Vagina (tissue), 2 donors: ENCODE measurements around the gene DKKL1. TPM values are rescaled to one million over a fixed set of nuclear protein-coding genes. Genes with fewer than 3 reads are reported as not detected.

Source experiments
- DNase-seq, 2 donors: peaks; one replicate each; pipeline ENCODE4 v3.0.0-alpha.2; 2017; ENCODE audit errors: extremely low spot score in 2 of 2
- H3K27ac ChIP-seq: fragments of 200-600 bp; sonication (generic); one replicate; pipeline ENCODE4 v1.5.1; 2019
- H3K27me3 ChIP-seq: fragments of 200-600 bp; sonication (generic); one replicate; pipeline ENCODE4 v1.5.1; 2019
- H3K36me3 ChIP-seq, 2 donors: fragments of 200-600 bp; sonication (generic); one replicate each; pipeline ENCODE4 v1.5.1; 2017 to 2019
- H3K4me1 ChIP-seq: fragments of 200-600 bp; sonication (generic); one replicate; pipeline ENCODE4 v1.5.1; 2019
- H3K4me3 ChIP-seq, 2 donors: fragments of 200-600 bp; sonication (generic); 1 replicate in 1 of 2; 2 replicates in 1 of 2; pipeline ENCODE4 v1.5.1; 2016 to 2019
- H3K9me3 ChIP-seq: fragments of 200-600 bp; sonication (generic); one replicate; pipeline ENCODE4 v1.5.1; 2019
- POLR2A ChIP-seq, 2 donors: fragments of 450-650 bp; IDR thresholded peaks; one replicate each; pipeline ENCODE4 v1.6.1; 2017; ENCODE audit warnings: antibody characterized with exemption in 2 of 2, mild to moderate bottlenecking in 2 of 2, moderate library complexity in 2 of 2
- POLR2AphosphoS5 ChIP-seq, 2 donors: sonication (generic); formaldehyde crosslinking; IDR thresholded peaks; one replicate each; pipeline ENCODE4 v1.9.0; 2017; ENCODE audit warnings: antibody characterized with exemption in 2 of 2, mild to moderate bottlenecking in 2 of 2, low read depth in 1 of 2; ENCODE audit not compliant: insufficient read depth in 1 of 2
- intact Hi-C: fragments of 100-400 bp; cut with DNase I; formaldehyde crosslinking; loops from one replicate; pipeline ENCODE4 v1.15.1; 2023
- total RNA-seq: library from RNA; depleted of rRNA; stranded (reverse); fragments of >200 nt; gene quantifications from one replicate; pipeline ENCODE4 v1.2.3, GENCODE V29; 2016
- TF ChIP-seq, protein P1 (sequence below), 3 experiments: fragments of 450-650 bp in 2 of 3; fragments of 200-600 bp in 1 of 3; sonication (generic) in 1 of 3; IDR thresholded peaks; one replicate each; pipeline ENCODE4 v1.5.1; 2017 to 2019; ENCODE audit warnings: antibody characterized with exemption in 3 of 3, mild to moderate bottlenecking in 2 of 3, moderate library complexity in 2 of 3

Gene DKKL1
- total RNA-seq, 1 donor from 2014 or later = not detected

DNA sequence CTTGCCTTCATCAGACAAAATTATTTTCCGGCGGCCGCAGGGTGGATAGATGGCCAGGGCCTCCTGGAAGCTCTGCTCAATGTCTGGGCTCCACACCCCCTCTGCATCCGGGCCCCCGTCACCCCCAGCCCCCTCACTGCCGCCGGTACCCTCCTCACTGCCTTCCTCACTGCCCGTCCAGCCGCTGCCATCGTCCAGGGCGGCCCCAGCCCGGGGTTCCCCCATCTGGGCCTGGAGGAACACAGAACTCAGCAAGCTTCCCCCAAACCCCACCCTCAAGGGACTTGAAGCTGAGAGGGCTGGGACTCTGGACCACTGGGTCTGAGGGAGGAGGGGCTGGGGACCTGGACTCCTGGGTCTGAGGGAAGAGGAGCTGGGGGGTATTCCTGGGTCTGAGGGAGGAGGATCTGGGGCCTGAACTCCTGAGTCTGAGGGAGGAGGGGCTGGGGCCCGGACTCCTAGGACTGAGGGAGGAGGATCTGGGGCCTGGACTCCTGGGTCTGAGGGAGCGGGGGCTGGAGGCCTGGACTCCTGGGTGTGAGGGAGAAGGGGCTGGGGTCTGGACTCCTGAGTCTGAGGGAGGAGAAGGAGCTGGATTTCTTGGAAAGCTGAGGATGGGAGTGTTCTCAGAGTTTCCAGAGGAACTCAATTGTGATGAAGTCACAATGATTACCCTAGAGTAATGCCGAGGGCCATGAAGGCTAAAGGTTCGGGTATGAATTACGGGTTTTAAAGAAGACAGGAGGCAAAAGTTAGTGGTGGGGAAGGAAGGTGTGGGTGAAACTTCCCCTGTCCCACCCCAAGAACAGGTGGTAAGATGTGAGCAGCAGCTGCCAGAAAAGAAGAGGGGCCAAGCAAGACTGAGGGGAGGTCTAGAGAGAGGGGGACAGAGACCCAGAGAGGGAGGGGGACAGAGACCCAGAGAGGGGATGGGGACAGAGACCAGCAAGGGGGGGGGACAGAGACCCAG, 3.5 kb upstream of the DKKL1 start:
- Histone ChIP-seq H3K4me1 (peaks cover 45% of the 10 kb centered on the region), H3K27ac (peak overlapping the region; percentile 95), H3K9me3 (no peaks in the 10 kb centered on the region), H3K4me3 (peak overlapping the region in 1 of 2 donors; percentile 70), H3K27me3 (no peaks in the 10 kb centered on the region), H3K36me3 (peaks cover 0 to 22% of the 10 kb centered on the region in 2 donors)
- TF ChIP-seq, protein P1, sequence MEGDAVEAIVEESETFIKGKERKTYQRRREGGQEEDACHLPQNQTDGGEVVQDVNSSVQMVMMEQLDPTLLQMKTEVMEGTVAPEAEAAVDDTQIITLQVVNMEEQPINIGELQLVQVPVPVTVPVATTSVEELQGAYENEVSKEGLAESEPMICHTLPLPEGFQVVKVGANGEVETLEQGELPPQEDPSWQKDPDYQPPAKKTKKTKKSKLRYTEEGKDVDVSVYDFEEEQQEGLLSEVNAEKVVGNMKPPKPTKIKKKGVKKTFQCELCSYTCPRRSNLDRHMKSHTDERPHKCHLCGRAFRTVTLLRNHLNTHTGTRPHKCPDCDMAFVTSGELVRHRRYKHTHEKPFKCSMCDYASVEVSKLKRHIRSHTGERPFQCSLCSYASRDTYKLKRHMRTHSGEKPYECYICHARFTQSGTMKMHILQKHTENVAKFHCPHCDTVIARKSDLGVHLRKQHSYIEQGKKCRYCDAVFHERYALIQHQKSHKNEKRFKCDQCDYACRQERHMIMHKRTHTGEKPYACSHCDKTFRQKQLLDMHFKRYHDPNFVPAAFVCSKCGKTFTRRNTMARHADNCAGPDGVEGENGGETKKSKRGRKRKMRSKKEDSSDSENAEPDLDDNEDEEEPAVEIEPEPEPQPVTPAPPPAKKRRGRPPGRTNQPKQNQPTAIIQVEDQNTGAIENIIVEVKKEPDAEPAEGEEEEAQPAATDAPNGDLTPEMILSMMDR (IDR thresholded peaks at IDR 0.05) = no peak
- no peak for TF ChIP-seq POLR2A (IDR thresholded peaks at IDR 0.05)
- no peak for TF ChIP-seq POLR2AphosphoS5 (IDR thresholded peaks at IDR 0.05; ENCODE audit: insufficient read depth in 1 of 2, low read depth in 1 of 2)
- intact Hi-C loops = loop anchor here (10.0 kb wide), 1 partner anchor 85 kb away; the partner anchor contains the start of gene SLC17A7
- no peak for DNase-seq

DNA sequence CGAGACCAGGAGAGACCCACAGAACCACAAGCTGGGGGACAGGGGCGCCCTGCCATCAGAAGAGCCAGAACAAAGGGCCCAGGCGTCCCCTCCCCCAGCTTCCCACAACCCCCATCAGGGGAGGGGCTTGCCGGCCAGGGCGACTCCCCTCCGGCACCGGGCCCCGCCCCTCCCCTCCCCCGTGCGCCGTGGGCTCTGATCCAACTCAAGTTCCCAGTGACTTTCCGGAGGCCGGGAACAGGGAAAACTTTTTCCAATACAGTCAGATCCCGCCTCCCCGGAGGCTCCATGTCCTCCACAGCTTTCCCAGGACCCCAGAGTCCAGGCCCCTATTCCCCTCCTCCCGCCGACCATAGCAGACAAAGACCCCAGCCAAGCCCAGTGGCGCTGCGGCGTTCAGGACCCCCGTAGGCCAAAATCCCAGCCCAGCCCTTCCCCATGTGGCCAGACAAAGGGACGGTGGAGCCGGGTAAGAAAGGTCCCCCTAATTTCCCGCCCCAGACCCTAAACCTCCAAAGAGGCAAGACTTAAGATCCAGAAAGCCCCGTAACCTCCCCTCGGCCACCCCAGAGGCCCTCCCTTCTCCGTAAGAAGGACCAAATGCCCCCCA, 2.1 kb upstream of the DKKL1 start:
- TF ChIP-seq POLR2AphosphoS5 (IDR thresholded peaks at IDR 0.05; ENCODE audit: insufficient read depth in 1 of 2, low read depth in 1 of 2) (peak; percentile 56 to 75), POLR2A (IDR thresholded peaks at IDR 0.05) (peak in 1 of 2 donors; percentile 64)
- TF ChIP-seq, protein P1 (IDR thresholded peaks at IDR 0.05) = no peak
- peaks cover 41% of the 10 kb centered on the region for H3K4me1 ChIP-seq
- peak overlapping the region; percentile 95 for H3K27ac ChIP-seq
- intact Hi-C loops = loop anchor here (10.0 kb wide), 1 partner anchor 83 kb away; the partner anchor contains the start of gene SLC17A7
- H3K4me3 ChIP-seq = peak overlapping the region; percentile 70 to 98
- DNase-seq = no peak
- no peaks in the 10 kb centered on the region for H3K27me3 ChIP-seq
- peaks cover 0 to 14% of the 10 kb centered on the region in 2 donors for H3K36me3 ChIP-seq
- no peaks in the 10 kb centered on the region for H3K9me3 ChIP-seq

DNA sequence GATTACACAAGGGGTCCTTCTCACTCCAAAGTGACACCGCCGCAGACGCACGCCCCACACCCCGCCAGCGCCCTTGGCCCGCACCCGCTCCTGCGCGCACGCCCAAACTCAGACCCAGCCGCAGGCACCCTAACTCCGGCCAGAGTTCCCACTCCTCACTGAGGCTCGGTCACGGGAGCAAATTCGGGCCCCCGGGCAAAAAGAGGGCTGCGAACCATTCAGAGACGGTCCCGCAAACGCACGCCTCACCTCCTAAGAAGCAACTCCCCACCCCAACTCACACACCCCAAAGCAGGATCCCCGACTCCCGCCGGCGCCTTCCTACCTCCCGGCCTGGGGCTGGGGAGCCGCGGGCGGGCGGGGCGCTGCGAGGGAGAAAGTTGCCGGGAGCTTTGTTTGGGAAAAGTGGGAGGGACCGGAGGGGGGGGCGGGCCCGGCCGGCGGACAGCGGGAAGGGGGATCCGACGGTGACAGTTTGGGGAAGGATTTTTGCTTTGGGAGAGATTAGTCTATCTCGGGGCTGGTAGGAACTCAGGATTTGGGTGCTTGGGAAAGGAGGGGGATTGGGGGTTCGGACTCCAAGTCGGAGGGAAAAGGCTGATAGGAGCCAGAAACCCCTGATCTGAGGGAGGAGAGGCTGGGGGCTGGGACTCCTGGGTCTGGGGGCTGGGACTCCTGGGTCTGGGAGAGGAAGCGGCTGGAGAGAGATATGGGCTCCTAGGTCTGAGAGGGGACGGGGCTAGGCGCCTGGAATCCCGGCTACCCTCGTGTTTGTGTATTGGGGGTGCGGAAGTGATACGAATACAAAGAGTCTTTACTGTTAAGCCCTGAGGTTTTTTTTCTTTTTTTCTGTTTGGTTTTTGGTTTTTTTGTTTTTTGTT, 1.4 kb upstream of the DKKL1 start, which contains the start of gene TEAD2:
TSS of gene TEAD2 (minus strand) at position 369 of the 881 bp plus-strand sequence. CDS start 2,341 bp downstream, outside the sequence.
- Histone ChIP-seq H3K27me3 (no peaks in the 10 kb centered on the region), H3K4me1 (peaks cover 36% of the 10 kb centered on the region), H3K27ac (peak within 1 kb of the TSS; percentile 95), H3K4me3 (peak within 1 kb of the TSS; percentile 70 to 98), H3K9me3 (no peaks in the 10 kb centered on the region), H3K36me3 (peaks cover 0 to 11% of the 10 kb centered on the region in 2 donors)
- DNase-seq = no peak
- intact Hi-C loops = loop anchor here (10.0 kb wide), 1 partner anchor 83 kb away; the partner anchor contains the start of gene SLC17A7
- TF ChIP-seq POLR2A (IDR thresholded peaks at IDR 0.05) = peak in 1 of 2 donors; percentile 57
- TF ChIP-seq POLR2AphosphoS5 (IDR thresholded peaks at IDR 0.05; ENCODE audit: insufficient read depth in 1 of 2, low read depth in 1 of 2) = peak in 1 of 2 donors; percentile 79
- TF ChIP-seq, protein P1 (IDR thresholded peaks at IDR 0.05) = no peak

DNA sequence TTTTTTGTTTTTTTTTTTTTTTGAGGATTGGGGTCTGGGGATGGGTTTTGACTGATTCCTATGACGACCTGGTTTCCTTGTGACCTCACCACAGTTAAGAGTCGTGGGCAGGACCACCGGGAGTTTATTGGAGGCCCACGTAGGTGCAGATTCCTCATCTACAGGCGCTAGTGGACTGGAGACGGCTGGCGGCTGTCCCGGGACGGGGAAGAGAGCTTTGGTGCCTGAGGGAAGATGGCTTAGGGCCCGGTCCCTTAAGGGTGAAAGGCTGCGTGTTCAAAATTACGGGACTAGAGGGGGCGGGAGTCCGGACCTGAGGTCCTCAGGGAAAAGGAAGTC, 779 bp upstream of the DKKL1 start:
- H3K4me3 ChIP-seq = peak overlapping the region; percentile 41 to 70
- H3K4me1 ChIP-seq = peaks cover 29% of the 10 kb centered on the region
- H3K36me3 ChIP-seq = peaks cover 0 to 8% of the 10 kb centered on the region in 2 donors
- no peak for DNase-seq
- H3K27me3 ChIP-seq = no peaks in the 10 kb centered on the region
- intact Hi-C loops = loop anchor here (10.0 kb wide), 1 partner anchor 82 kb away; the partner anchor contains the start of gene SLC17A7
- peak overlapping the region; percentile 95 for H3K27ac ChIP-seq
- TF ChIP-seq, protein P1 (IDR thresholded peaks at IDR 0.05) = no peak
- no peak for TF ChIP-seq POLR2AphosphoS5 (IDR thresholded peaks at IDR 0.05; ENCODE audit: insufficient read depth in 1 of 2, low read depth in 1 of 2)
- no peak for TF ChIP-seq POLR2A (IDR thresholded peaks at IDR 0.05)
- no peaks in the 10 kb centered on the region for H3K9me3 ChIP-seq
